Bone marrow (tissue), 2 donors: ENCODE data around the gene EVC.

Experiments
- DNase-seq, 2 donors: peaks; one replicate each; lab custom pipeline; 2025; lab: John Stamatoyannopoulos, UW

The EVC gene

GRCh38 chr4:5710961-5711478 is at the start of gene EVC:
Gene EVC, plus strand, starts transcription at chr4:5711201. Its CDS starts 180 bp downstream, at chr4:5711381.
- no peak for DNase-seq

DNA sequence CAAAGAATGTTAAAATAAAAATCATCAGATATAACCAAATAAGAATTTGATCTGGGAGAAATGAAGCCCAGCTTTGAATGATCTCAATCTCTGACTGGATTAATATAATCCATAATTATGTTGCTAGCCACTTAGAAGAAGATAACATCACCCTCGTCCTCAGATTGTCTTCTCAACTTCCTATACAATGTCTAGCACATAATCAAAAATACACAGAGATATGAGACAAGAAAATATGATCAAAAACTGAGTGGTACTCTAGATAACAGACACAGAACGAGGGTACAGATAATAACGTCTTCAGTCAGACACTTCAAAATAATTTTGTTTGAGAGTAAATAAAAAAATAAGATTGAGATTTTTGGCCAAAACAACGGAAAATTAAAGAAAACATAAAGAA is 49.8 kb upstream of the EVC start:
- no peak for DNase-seq

- DNase-seq: no peak
These were observed 48.4 kb upstream of the EVC start for GRCh38 chr4:5662555-5662954.

- no peak for DNase-seq
These were observed 46.2 kb upstream of the EVC start for GRCh38 chr4:5664778-5665177.

DNA sequence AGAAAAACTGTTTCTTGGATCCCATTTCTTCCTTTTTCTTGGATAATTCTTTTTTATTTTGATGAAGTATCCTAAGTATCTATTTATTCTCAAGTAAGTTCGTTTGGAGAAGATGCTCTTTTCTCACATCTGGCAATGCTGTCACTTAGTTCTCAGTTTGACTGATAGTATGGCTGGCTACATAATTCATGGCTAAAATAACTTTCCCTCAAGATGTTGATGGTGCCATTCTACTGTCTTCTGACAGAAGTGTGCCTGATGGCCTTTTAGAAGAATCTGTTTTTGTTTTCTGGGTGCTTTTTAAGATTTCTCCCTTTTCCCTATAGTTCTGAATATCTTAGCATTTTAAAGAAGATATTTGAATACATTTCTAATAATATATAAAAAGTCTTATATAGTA is 44.3 kb upstream of the EVC start:
- DNase-seq: no peak

- DNase-seq: no peak
These were observed 34.2 kb upstream of the EVC start for GRCh38 chr4:5676763-5677162.

- DNase-seq: no peak
These were observed 32.0 kb upstream of the EVC start for GRCh38 chr4:5678977-5679376.

- no peak for DNase-seq
These were observed 27.4 kb upstream of the EVC start for GRCh38 chr4:5683566-5683965.

DNA sequence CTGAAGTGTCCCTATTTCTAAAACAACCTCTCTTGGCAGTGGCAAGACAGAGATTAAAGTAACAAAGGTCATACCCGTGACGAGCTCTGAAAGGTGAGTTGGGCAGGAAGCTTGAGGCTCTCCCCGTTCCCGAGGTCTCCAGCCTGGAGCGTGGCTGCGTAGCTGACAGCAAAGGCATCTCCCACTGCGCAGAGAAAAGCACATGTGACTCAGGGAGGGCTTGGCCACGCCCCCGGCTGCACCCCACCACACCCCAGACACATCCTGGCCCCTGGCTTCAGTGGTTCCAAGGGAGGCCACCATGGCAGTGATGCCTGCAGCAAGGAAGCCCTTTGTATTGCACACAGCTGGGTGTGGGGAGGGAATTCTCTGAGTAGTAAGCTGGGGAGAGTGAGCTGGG is 25.7 kb upstream of the EVC start:
- no peak for DNase-seq

- DNase-seq: no peak
These were observed 24.7 kb upstream of the EVC start for GRCh38 chr4:5686338-5686737.

- DNase-seq: no peak
These were observed 21.9 kb upstream of the EVC start for GRCh38 chr4:5689065-5689464.

- no peak for DNase-seq
These were observed 19.4 kb upstream of the EVC start for GRCh38 chr4:5691491-5692132.

DNA sequence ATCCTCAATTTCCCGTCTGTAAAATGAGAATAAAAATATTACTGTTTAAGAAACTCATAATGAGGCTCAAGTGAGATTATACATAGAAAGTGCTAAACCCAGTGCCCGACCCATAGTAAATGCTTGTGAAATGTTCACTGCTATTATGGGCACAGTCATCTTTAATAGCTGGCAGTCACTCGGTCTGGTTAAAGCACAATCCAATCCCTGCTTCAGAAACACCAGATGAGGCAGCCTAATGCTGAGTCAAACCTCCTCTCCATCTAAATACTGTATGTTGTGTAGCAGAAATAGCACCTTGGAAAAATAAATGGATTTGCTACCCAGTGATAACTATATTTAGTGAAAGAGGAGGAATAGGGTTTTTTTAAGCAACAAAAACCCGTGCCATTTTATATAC is 17.1 kb upstream of the EVC start:
- DNase-seq: no peak

DNA sequence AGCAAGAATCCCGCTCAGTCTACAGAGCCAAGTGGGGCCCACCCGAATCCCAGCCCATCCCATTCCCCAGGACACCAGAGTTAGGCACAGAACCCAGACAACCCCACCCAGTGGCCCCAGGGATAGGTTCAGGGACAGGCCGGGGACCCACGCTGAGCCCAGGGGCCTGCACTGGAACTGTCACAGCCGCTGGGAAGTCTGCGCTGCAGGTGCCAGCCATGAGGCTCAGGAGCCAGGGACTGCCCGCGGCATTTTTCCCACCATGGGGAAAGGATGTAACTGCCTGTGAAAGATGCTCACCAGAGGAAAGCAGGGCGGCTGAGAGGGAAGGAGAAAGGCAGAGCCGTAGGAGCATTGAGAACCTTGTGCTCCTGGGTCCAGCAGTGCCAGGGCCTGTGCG is 14.7 kb upstream of the EVC start:
- no peak for DNase-seq

DNA sequence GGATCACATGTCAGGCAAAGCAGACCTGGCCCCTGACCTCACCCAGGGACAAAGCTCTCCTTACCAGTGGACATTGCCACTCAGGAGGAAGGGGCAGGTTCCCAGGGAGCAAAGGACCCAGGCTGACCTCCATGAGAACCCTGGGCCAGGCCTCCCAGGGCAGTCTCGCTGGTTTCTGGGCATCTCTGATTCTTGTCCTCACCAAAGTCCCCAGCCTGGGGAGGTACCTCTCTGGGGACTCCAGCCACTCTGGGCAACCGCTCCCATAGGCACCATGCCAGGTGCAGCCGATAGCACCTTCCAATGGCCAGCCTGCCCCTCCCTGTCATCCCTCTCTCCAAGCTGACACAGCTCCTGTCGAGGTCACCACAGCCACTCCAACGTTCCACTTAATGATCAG is 10.5 kb upstream of the EVC start:
- DNase-seq: no peak

DNA sequence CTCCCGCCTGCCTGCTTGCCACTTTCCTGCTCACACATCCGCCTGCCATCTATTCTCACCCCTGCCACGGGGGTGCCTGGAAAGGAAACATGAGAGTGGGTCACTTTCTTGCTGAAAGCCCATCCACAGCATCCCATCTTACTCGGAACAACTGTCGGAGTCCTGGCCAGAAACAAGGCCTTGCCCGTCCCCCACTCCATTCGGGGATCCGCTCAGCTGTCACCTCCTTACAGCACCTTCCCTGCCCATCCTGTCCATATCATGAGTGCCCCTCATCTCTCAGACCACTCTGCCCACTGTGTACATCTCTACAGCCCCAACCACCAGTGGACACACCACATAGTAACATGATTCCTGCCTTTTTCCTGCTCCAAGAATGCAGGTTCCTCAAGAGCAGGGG is 9.0 kb upstream of the EVC start:
- no peak for DNase-seq

DNA sequence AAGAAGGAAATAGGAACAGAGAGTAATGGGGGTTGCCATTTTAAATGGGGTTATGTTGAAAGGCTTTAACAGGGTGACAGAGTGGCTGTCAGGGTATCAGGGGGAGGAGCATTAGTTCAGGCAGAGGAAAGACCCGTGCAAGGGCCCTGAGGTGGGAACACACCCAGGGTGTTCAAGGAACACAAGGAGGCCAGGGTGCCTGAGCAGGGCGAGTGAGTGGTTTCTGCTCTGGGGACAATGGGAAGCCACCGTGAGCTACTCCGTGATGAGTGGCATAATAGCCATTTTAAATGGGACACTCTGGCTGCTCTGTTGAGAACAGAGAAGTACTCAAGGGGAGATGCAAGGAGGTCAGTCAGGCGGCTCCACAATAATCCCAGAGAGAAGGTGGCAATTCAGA is 7.2 kb upstream of the EVC start:
- DNase-seq: no peak

GRCh38 chr4:5704276-5704675 is 6.7 kb upstream of the EVC start:
- DNase-seq: no peak

DNA sequence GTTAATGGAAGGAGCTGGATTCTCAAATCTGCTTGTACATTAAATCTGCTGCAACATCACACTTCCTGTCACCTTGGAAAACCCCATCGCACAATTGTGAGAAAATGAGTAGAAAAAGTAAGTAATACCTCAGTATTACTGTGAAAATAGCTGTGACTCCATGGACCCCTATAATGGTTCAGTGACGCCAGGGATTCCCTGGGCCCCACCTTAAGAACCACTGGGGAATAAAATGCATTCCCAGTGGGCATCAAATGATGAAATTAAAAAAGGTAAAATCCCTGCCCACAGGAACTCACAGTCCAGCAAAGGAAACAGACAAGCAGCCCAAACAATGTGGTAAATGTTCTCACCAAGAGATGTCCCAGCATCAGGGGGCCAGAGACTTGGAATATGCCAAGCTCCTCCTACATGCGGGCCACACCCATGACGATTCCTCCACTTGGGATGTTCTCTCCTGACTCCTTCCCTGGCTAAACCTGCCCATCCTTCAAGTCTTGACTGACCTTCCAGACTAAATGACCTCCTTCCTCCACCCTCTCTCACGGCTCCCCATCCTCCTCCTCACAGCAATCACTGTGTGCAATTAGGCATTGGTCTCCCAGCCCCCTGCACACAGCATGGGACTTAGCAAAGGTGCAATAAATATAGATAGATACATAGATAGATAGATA is 5.2 kb upstream of the EVC start:
- DNase-seq: no peak

DNA sequence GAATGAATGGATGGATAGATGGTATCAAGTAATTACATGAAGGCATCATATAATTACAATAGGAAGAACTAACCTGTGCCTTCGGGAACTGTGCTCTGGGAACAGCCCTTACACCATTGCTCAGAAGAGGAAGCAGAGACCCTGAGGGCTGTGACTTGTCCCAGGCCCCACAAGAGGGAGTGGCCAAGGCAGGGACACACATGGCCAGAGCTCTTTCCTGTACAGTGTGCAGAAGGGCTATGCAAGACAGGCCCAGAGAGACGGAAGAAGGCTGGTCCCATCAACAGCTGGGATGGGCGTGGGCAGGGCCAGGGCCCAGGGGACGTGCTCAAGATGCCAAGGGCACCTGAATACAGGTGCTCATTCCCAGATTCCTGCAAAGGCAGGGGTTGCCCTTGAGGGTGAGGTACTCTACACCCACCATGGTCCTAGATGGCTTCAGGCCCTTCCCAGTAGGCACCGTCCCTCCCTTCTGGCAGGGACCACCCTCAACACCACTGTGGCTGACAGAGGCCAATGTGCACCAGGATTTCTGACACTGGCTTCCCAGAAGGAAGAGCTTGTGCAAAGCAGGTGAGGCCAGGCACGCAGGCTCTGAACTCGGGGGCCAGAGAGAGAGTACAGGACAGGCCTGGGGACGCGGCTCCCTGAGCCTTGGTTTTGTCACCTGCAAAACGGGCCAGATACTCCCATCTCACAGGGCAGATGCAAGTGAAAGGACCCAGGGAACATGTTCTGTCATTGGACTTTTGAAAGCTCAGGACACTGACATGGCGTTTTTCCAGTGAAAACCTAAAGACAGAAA is 4.3 kb upstream of the EVC start:
- DNase-seq: no peak

GRCh38 chr4:5707366-5707765 is 3.6 kb upstream of the EVC start:
- no peak for DNase-seq

DNA sequence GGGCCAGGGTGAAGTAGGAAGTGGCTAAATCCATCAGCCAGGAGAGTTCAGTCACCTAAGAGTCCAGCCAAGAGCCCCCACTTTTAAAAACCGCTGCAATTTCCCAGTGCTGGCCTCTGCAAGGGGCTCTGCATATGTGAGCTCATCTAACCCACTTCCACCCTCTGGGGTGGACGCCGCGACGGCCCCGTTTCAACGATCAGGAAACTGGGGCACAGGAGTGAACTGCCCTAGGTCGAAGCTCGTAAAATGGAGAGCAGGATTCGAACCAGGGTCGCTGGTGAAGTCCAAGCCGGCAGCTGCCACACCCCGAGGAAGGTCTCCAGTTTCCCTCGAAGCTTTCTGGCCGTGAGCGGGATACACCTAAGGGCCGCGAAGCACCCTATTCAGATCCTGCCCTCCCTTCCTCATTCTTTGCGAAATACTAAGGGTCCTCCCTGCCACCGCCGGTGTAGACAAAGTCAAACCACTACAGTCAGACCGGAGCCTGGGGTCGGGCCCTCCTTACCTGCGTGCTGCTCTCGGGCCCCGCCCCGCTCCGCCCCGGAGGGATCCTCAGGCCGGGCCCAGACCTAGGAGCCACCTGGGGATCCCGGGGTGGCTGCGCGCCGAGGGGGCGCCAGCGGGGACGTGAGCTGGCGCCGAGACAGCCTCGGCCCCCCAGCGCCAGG is 3.1 kb upstream of the EVC start:
- DNase-seq: no peak
